Measurements from ENCODE around the gene TBCK. TPM values are rescaled to one million over a fixed set of nuclear protein-coding genes. Genes with fewer than 3 reads are reported as not detected.
A peak's percentile ranks its signal among the peaks of the same experiment; 100 is the strongest.

TBCK gene
- total RNA-seq, 1 experiment from 2014 or later = 7.6 TPM

- Histone ChIP-seq H3K79me2 (ENCODE audit: low read length) (peaks cover 73% of the 10 kb centered on the region), H3K9me2 (replicated peaks; ENCODE audit: low read length) (no peaks in the 10 kb centered on the region), H2AFZ (ENCODE audit: low read length) (peak overlapping the region; percentile 88), H3K4me3 (ENCODE audit: low read length) (peak overlapping the region; percentile 86), H3F3A (ENCODE audit: low read length, unreplicated experiment) (no peaks in the 10 kb centered on the region), H4K20me1 (ENCODE audit: low read length) (no peaks in the 10 kb centered on the region), H3K4me1 (ENCODE audit: insufficient read depth, low read length) (peaks cover 28% of the 10 kb centered on the region), H3K27ac (ENCODE audit: low read length) (peak overlapping the region; percentile 92), H3K4me2 (ENCODE audit: low read length) (peak overlapping the region; percentile 90), H3K9ac (ENCODE audit: low read length) (peak overlapping the region; percentile 98), H3K9me3 (ENCODE audit: low read length) (no peaks in the 10 kb centered on the region), H3K36me3 (ENCODE audit: low read depth, low read length) (no peaks in the 10 kb centered on the region), H3K27me3 (ENCODE audit: low read length) (no peaks in the 10 kb centered on the region)
- intact Hi-C loops (cut with micrococcal nuclease) = loop anchor here (5.0 kb wide), 1 partner anchor 50 kb away; no protein-coding TSS in a partner anchor
- CTCF ChIA-PET = no interaction called here
- POLR2A ChIA-PET (ENCODE audit: unreplicated experiment) = no interaction called here
- no peak for ATAC-seq
- BruUV-seq (replicated peaks) = TSS peak; percentile 76
- no peak for DNase-seq
- no peak for TF ChIP-seq EZH2 (IDR thresholded peaks at IDR 0.05; ENCODE audit: low read length, unreplicated experiment)
- no peak for TF ChIP-seq CTCF (conservative IDR thresholded peaks at IDR 0.05; ENCODE audit: low read depth, low read length)
- TF ChIP-seq EZH2phosphoT487 (IDR thresholded peaks at IDR 0.05; ENCODE audit: borderline replicate concordance, low read length) = no peak
Measured at GRCh38 chr4:106316773-106317409, 882 bp upstream of the TBCK start.

- CTCF ChIA-PET = interaction anchor here (0.6 kb wide), 1 partner anchor 27 kb away, joined by 3 read pairs; no protein-coding TSS in a partner anchor
- peak; percentile 91 for DNase-seq
- BruUV-seq (replicated peaks) = TSS peak; percentile 90
Measured at GRCh38 chr4:106315476-106315967, 487 bp downstream of the TBCK start.

More at GRCh38 chr4:106315476-106315967, 487 bp downstream of the TBCK start:
- TF ChIP-seq CTCF (conservative IDR thresholded peaks at IDR 0.05; ENCODE audit: low read depth, low read length) (no peak), EZH2phosphoT487 (IDR thresholded peaks at IDR 0.05; ENCODE audit: borderline replicate concordance, low read length) (no peak), EZH2 (IDR thresholded peaks at IDR 0.05; ENCODE audit: low read length, unreplicated experiment) (no peak)
- Histone ChIP-seq H2AFZ (ENCODE audit: low read length) (peak overlapping the region; percentile 88), H4K20me1 (ENCODE audit: low read length) (no peaks in the 10 kb centered on the region), H3K4me3 (ENCODE audit: low read length) (peak overlapping the region; percentile 86), H3K9me2 (replicated peaks; ENCODE audit: low read length) (no peaks in the 10 kb centered on the region), H3K9ac (ENCODE audit: low read length) (peak overlapping the region; percentile 98), H3K4me1 (ENCODE audit: insufficient read depth, low read length) (peaks cover 28% of the 10 kb centered on the region), H3K9me3 (ENCODE audit: low read length) (no peaks in the 10 kb centered on the region), H3F3A (ENCODE audit: low read length, unreplicated experiment) (no peaks in the 10 kb centered on the region), H3K27ac (ENCODE audit: low read length) (peak overlapping the region; percentile 92), H3K36me3 (ENCODE audit: low read depth, low read length) (no peaks in the 10 kb centered on the region), H3K4me2 (ENCODE audit: low read length) (peak overlapping the region; percentile 90), H3K27me3 (ENCODE audit: low read length) (no peaks in the 10 kb centered on the region), H3K79me2 (ENCODE audit: low read length) (peaks cover 70% of the 10 kb centered on the region)
- POLR2A ChIA-PET (ENCODE audit: unreplicated experiment) = interaction anchor here (0.5 to 0.7 kb wide), 3 partner anchors 11 to 184 kb away, joined by 3 to 5 read pairs (median 3); no protein-coding TSS in a partner anchor
- peak; percentile 62 for ATAC-seq
- intact Hi-C loops (cut with micrococcal nuclease) = loop anchor here (5.0 kb wide), 1 partner anchor 48 kb away; no protein-coding TSS in a partner anchor

Data from PC-3 (cell line).